ENCODE data around the gene SHISAL1. TPM values are rescaled to one million over a fixed set of nuclear protein-coding genes. Genes with fewer than 3 reads are reported as not detected.

SHISAL1 gene
- polyA plus RNA-seq, 1 donor (not counting 4 experiments of a cell fraction or from before 2014, with no cell fraction given): 0.24 TPM

DNA sequence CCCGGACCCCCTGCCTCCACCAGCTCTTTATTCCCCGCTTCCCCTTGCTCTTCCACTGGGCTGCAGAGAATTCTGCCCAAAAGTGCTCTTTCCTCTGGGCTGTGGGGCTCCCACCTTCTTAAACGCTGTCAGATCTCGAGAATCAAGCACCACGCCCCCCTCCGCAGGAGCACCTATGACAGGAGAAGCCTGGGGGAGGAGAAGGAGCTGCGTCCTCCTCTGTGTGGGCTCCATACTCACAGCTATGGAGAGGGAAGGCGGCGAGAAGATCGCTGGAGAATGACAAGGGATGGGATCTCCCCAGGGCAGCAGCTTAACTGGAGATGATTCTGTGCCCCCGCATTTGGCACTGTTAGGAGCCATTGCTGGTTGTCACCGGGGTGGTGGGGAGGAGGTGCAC is 19.7 kb downstream of the SHISAL1 start:
- Histone ChIP-seq H3K9me3 (ENCODE audit: control insufficient read depth, low read depth, low read length) (peaks cover 1% of the 10 kb centered on the region), H4K20me1 (ENCODE audit: control insufficient read depth, extremely low read depth, insufficient read depth, low read length) (no peaks in the 10 kb centered on the region), H3K9ac (ENCODE audit: control insufficient read depth, extremely low read depth, insufficient read depth, low read length) (no peak overlapping the region), H3K79me2 (ENCODE audit: control insufficient read depth, insufficient read depth, low read length) (no peaks in the 10 kb centered on the region), H3K36me3 (ENCODE audit: control insufficient read depth in 2 of 2, extremely low read depth in 1 of 2, insufficient read depth in 2 of 2, low read length in 2 of 2) (no peaks in the 10 kb centered on the region), H3K4me2 (ENCODE audit: control insufficient read depth, extremely low read depth, insufficient read depth, low read depth, low read length) (no peak overlapping the region), H2AFZ (ENCODE audit: control insufficient read depth, low read length) (no peak overlapping the region), H3K9me1 (ENCODE audit: control insufficient read depth, extremely low read depth, insufficient read depth, low read length) (no peaks in the 10 kb centered on the region), H3K27me3 (ENCODE audit: control insufficient read depth, extremely low read depth, insufficient read depth, low read length) (peaks cover 12% of the 10 kb centered on the region), H3K27ac (ENCODE audit: control insufficient read depth, insufficient read depth, low read length) (no peak overlapping the region), H3K4me3 (ENCODE audit: control insufficient read depth in 2 of 3, extremely low read depth in 1 of 3, insufficient read depth in 2 of 3, low read depth in 1 of 3, low read length in 3 of 3) (no peak overlapping the region), H3K4me1 (ENCODE audit: control insufficient read depth, extremely low read depth, insufficient read depth, low read length) (no peaks in the 10 kb centered on the region)
- dilution Hi-C loops (cut with MboI; ENCODE audit: extremely low pct_ligation_motif_present, low sequenced_read_pairs): no loop called here
- TF ChIP-seq, protein P1, sequence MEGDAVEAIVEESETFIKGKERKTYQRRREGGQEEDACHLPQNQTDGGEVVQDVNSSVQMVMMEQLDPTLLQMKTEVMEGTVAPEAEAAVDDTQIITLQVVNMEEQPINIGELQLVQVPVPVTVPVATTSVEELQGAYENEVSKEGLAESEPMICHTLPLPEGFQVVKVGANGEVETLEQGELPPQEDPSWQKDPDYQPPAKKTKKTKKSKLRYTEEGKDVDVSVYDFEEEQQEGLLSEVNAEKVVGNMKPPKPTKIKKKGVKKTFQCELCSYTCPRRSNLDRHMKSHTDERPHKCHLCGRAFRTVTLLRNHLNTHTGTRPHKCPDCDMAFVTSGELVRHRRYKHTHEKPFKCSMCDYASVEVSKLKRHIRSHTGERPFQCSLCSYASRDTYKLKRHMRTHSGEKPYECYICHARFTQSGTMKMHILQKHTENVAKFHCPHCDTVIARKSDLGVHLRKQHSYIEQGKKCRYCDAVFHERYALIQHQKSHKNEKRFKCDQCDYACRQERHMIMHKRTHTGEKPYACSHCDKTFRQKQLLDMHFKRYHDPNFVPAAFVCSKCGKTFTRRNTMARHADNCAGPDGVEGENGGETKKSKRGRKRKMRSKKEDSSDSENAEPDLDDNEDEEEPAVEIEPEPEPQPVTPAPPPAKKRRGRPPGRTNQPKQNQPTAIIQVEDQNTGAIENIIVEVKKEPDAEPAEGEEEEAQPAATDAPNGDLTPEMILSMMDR (optimal IDR thresholded peaks at IDR 0.05 in 1 of 3, IDR thresholded peaks at IDR 0.05 in 1 of 3, conservative IDR thresholded peaks at IDR 0.05 in 1 of 3; ENCODE audit: extremely low read depth in 1 of 3, insufficient read depth in 2 of 3, low read length in 3 of 3): no peak
- no peak for TF ChIP-seq EZH2 (IDR thresholded peaks at IDR 0.05; ENCODE audit: low read length)
- no peak for FAIRE-seq
- no peak for DNase-seq (ENCODE audit: low read depth, low spot score)

DNA sequence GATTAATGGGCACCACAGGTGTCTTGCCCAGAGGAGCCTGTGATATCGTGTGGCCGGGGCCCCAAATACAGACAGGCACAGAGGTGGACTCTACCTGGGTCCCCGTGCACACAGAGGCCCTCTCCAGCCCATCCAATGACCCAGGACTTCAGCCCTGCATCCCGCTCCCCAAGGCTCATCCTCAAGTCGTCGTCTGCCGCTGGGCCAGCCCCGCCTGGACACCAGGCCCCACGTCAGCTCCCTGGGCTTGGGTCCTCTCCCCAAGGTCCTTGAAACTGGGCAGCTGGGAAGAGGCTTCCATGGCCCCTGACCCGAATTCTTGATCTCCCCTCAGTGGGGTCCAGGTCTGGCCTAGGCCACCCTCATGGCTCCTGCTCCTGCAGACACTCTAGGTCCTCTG is 20.2 kb downstream of the SHISAL1 start:
- FAIRE-seq (no peak), DNase-seq (ENCODE audit: low read depth, low spot score) (no peak)
- no peak overlapping the region for H3K4me2 ChIP-seq (ENCODE audit: control insufficient read depth, extremely low read depth, insufficient read depth, low read depth, low read length)
- TF ChIP-seq, protein P1 (optimal IDR thresholded peaks at IDR 0.05 in 1 of 3, IDR thresholded peaks at IDR 0.05 in 1 of 3, conservative IDR thresholded peaks at IDR 0.05 in 1 of 3; ENCODE audit: extremely low read depth in 1 of 3, insufficient read depth in 2 of 3, low read length in 3 of 3): no peak
- TF ChIP-seq EZH2 (IDR thresholded peaks at IDR 0.05; ENCODE audit: low read length): no peak
- no peaks in the 10 kb centered on the region for H3K4me1 ChIP-seq (ENCODE audit: control insufficient read depth, extremely low read depth, insufficient read depth, low read length)
- H3K9me1 ChIP-seq (ENCODE audit: control insufficient read depth, extremely low read depth, insufficient read depth, low read length): no peaks in the 10 kb centered on the region
- H3K9me3 ChIP-seq (ENCODE audit: control insufficient read depth, low read depth, low read length): peaks cover 1% of the 10 kb centered on the region
- H3K27ac ChIP-seq (ENCODE audit: control insufficient read depth, insufficient read depth, low read length): no peak overlapping the region
- H3K36me3 ChIP-seq (ENCODE audit: control insufficient read depth in 2 of 2, extremely low read depth in 1 of 2, insufficient read depth in 2 of 2, low read length in 2 of 2): no peaks in the 10 kb centered on the region
- no peaks in the 10 kb centered on the region for H3K79me2 ChIP-seq (ENCODE audit: control insufficient read depth, insufficient read depth, low read length)
- no peak overlapping the region for H3K9ac ChIP-seq (ENCODE audit: control insufficient read depth, extremely low read depth, insufficient read depth, low read length)
- H3K27me3 ChIP-seq (ENCODE audit: control insufficient read depth, extremely low read depth, insufficient read depth, low read length): peaks cover 12% of the 10 kb centered on the region
- H2AFZ ChIP-seq (ENCODE audit: control insufficient read depth, low read length): no peak overlapping the region
- dilution Hi-C loops (cut with MboI; ENCODE audit: extremely low pct_ligation_motif_present, low sequenced_read_pairs): no loop called here
- no peak overlapping the region for H3K4me3 ChIP-seq (ENCODE audit: control insufficient read depth in 2 of 3, extremely low read depth in 1 of 3, insufficient read depth in 2 of 3, low read depth in 1 of 3, low read length in 3 of 3)
- no peaks in the 10 kb centered on the region for H4K20me1 ChIP-seq (ENCODE audit: control insufficient read depth, extremely low read depth, insufficient read depth, low read length)
